HG03103 (cell line): ENCODE data around the gene SEMA6B.

Experiments used
- ATAC-seq: cut with Tn5 transposase; IDR thresholded peaks from one replicate; pipeline ENCODE4 v1.9.1; 2021; ENCODE audit warnings: low read depth; ENCODE audit not compliant: unreplicated experiment

Gene SEMA6B

GRCh38 chr19:4588291-4588761 lies 28.8 kb upstream of the SEMA6B start:
- no peak for ATAC-seq

DNA sequence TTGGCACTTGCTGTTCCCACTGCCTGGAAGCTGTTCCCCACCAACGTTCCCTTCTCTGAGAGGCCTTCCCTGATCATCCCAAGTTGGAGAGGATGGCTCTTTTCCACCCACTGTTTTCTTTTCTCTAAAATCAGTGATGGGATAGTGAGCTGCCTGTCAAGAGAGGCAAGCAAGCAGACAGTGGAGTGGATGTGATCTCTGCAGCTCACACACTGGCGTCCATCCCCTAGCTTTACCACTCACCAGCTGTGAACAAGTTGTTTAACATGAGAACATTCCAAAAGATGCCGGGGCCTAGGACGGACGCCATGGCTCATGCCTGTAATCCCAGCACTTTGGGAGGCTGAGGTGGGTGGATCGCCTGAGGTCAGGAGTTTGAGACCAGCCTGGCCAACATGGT lies 28.0 kb upstream of the SEMA6B start:
- no peak for ATAC-seq

- no peak for ATAC-seq
These were observed 27.2 kb upstream of the SEMA6B start for GRCh38 chr19:4586691-4587090.

- ATAC-seq: no peak
These were observed 26.8 kb upstream of the SEMA6B start for GRCh38 chr19:4586245-4586644.

- ATAC-seq: no peak
These were observed 26.1 kb upstream of the SEMA6B start for GRCh38 chr19:4585556-4585955.

DNA sequence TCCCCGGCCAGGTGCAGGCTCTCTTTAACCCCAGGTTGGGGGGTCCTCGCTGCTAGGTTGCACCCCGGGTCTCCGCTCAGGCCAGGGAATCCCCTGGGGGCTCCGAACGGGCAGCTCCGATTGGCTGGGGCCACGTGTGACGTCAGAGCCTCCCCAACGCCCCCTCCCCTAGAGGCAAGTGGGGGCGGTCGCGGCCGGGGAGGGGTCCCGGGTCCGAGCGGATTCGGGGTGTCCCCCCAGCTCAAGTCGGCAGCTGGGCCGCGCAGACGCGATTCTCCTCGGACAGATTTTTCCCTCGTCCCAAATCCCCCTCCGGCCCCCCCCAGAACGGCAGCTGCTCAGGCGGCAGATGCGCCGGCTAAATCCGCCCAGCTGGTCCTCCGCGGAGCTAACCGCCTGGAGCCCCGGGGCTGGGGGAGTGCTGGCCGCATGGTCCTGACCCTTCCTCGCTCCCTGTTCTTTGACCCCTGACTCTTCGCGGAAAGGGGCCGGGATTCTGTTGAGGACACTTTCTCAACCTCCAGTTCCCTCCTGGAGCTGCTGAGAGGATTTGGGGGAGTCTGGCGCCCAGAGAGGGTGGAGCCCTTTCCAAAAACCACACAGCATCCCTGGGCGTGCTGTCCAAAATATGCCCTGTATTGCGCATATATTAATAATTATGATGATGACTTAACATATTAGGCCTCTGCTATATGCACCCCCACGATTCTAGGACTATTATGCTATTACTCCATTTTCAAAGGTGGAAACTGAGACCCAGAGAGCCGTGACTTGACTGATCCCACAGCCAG lies 25.4 kb upstream of the SEMA6B start:
- no peak for ATAC-seq

- ATAC-seq: no peak
These were observed 24.6 kb upstream of the SEMA6B start for GRCh38 chr19:4583961-4584669.

- ATAC-seq: no peak
These were observed 23.7 kb upstream of the SEMA6B start for GRCh38 chr19:4582980-4583842.

DNA sequence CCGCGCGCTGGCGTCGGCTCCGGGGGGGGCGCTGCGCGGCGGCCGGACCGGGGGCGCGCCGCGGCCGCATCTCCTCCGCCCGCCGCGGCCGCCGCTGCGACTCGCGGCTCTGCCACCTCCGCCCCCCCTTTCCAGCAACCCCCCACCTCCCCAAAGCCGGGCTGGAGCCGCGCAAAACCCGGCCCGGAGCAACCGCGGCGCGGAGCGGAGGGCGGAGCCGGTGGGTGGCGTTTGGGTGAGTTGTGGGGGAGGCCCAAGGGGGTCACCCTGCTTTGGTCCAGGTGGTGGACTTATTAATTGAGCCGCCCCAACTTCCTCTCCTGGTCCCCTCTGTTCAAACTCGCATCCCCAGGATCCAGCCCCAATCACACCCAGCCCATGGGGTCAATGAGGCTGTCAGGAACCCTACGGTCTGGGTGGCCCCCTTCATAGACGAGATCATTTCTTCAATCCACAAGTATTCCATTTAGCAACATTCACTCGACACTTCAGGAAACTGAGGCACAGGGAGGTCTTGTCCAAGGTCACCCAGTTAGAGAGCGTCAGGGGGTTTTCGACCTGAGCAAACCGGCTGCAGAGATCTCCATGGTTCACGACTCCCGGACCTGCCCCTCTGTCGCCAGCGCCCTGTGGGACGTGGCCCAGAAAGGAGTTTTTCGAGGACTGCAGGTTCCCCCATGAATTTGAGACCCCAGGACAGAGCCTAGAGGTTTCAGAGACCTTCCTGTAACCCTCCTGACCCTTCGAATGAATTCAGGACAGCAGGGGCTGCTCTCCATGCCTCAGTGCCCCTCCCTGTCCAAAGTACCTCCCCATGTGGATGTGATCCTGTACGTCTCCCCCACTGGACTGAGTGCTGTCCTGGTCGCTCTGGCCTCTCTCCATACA lies 22.4 kb upstream of the SEMA6B start:
- no peak for ATAC-seq

DNA sequence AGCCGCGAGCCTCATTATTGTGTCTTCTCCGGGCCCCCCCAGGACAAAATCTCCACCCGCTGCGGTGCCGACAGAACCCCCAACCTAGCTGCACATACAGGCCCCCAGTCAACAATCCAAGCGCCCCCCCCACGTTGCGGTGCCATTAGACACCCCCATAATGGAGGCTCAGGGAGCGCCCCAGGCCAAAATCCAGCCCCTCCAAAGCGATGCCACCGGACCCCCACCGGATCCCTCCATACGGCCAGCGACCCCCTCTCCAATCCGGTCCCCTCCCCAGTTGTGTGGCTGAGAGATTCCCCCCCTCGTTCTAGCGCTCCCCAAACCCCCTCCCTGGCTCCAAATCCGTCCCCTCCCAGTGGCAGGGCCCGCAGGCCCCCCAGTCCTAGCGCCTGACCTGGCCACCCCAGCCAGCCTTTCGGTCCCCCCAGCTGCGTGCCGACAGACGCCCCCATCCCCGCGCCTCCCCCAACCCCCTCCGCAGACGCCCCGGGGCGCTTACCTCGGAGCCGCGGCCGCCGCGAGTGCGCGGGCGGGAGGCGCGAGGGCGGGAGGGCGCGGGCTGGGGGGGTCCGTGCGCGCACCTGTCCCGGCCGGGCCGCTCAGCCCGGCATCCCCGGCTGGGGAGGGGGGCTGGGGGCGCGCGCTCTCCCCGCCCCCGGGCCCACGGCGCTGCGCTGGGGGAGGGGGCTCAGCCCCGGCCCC lies 21.6 kb upstream of the SEMA6B start:
- ATAC-seq: no peak

GRCh38 chr19:4580021-4580901 lies 20.8 kb upstream of the SEMA6B start:
- ATAC-seq: no peak

- no peak for ATAC-seq
These were observed 19.9 kb upstream of the SEMA6B start for GRCh38 chr19:4579389-4579788.

DNA sequence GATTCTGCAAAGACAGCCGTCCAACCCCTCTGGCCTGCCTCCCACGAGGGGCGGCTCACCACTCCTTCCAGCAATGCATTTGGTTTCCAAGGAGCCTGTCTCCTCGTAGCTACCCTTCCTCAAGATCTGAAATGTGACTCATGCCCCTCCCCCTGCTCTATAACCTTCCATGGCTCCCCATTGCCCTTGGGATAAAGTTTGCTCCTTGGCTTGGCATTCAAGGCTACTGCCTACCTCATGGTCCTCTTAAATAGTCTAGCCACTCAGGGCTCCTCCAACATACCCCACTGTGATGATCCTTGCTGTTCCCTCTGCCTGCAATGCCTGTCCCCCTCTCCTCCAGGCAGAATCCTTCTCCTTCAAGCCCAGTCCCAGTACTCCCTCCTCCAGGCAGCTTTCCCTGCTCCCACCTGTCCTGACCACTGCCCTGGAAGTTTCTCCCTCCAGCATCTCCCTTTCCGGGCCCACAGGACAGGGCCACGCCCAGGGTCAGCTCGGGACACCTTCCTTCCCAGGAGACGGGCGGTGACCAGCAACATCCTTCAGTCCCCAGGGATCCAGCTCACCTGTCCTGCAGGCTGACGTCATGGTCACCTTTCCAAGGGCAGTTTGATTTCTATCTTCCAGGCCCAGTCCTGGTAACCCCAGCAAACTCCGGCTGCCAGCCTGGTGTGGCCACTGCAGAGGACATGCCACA lies 19.2 kb upstream of the SEMA6B start:
- no peak for ATAC-seq

DNA sequence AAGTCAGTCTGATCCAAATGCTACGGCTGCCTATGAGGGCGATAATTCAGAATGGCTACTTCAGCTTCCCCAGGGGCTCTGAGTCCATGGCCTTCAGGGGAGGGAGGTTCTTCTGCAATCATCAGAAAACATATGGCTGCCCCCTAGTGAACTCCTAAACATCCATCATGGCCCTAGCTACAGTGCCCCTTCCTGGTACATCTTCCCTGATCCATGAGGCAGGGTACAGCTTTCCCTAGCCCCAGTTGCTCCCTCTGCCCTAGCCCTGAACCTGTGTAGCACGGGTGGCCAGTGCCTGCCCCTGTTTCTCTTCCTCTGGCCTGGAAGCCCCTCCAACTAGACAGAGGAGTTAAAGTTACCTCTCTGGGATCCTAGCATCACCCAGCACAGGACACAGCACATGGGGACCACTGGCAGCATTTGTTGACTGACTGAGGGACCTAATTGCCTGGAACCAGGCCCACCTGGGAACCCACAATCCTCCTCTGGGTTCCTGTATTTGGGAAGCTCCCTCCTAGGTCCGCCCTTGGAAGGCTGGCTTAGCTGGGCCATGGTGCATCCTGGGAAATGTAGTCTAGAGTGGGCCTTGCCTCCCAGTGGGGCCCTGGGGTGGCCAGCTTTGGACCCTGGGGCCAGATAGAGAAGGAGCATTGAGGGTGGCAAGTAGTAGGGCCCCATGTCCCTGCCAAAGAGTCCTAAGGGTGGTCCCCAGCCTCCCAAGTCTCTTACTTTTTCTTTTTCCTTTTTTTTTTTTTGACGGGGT lies 17.7 kb upstream of the SEMA6B start:
- no peak for ATAC-seq

DNA sequence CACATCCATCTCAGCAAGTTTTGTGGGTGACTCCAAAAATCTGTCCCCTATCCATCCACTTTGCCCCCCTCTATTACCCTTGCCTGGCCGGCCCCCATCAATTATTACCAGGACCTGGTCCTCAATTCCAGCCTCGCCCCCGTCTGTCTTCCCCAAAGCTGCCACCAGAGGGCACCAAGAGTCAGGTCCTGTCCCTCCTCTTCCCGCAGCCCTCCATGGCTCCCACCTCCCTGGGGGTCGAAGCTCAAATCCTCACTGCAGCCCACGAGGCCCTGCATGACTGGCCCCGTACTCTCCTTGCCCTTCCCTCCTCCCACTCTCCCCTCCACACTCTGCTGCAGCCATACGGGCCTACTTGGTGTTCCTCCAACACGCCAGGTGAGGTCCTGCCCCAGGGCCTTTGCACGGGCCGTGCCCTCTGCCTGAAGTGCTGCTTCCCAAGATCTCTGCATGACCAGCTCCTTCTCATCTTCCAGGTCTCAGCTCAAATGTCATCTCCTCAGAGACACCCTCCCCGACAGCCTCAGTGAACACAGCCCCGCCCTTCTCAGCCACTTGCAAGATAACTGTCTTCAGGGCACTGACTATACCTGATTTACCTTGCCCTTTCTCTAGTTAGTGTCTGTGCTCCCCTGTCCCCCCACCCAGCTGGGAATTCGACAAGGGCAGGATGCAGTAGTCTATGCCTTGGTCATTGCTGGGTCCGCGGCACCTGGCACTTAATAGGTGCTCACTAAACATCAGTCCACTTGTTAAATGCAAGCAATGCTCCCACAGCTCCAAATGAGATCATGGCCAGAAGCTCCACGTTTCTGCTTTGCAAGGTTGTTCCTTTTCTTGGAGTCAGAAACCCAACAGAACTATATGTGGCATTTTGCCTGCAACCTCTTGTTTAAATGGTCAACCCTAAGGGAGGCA lies 16.8 kb upstream of the SEMA6B start:
- no peak for ATAC-seq
